HG02981 (cell line): Measurements from ENCODE around the gene ATP1A3.

Source experiments
- ATAC-seq: cut with Tn5 transposase; IDR thresholded peaks from one replicate; pipeline ENCODE4 v1.9.1; 2021; ENCODE audit warnings: mild to moderate bottlenecking, moderate library complexity; ENCODE audit not compliant: unreplicated experiment

ATP1A3 gene

GRCh38 chr19:41918095-41918494 lies 75.9 kb downstream of the ATP1A3 start:
- ATAC-seq, result no peak

DNA sequence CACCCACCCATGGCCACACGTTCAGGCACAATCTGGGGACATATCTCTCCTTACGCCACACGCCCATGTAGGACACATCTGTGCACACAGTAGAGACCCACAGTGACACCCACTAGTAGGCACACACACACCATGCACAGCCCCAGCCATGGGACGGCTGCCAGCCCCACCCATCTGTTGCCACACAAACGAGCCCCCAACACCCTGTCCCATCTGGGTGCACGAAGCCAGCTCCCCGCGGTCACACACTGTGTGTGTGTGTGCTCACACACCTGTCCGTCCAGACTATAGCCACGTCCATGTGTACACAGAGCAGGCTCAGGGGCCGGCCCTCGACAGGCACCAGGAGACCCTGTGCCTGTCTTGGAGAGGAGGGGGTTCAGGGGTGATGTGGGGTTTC lies 76.4 kb downstream of the ATP1A3 start:
- no peak for ATAC-seq
